CD14-positive monocyte (primary cell): ENCODE data around the gene GYS1. TPM values are rescaled to one million over a fixed set of nuclear protein-coding genes. Genes with fewer than 3 reads are reported as not detected.

Experiments
- DNase-seq, 3 donors: peaks; one replicate each; pipeline ENCODE4 v3.0.0-alpha.2; 2011 to 2022
- H2AFZ ChIP-seq: 2 replicates; pipeline ENCODE4 v1.6.0; 2012; ENCODE audit warnings: mild to moderate bottlenecking, low read depth, low read length, inconsistent platforms; ENCODE audit not compliant: insufficient read depth, poor library complexity, severe bottlenecking
- H3K27ac ChIP-seq, 2 donors: 1 replicate in 1 of 2; 2 replicates in 1 of 2; pipeline ENCODE4 v1.5.1; 2012 to 2013; ENCODE audit warnings: low read length in 2 of 2, control low read depth in 1 of 2, inconsistent platforms in 1 of 2, low read depth in 1 of 2, mild to moderate bottlenecking in 1 of 2
- H3K27me3 ChIP-seq, 2 donors: one replicate each; pipeline versions ENCODE4 v1.6.0 to v1.6.1; 2011 to 2013; ENCODE audit warnings: low read length in 2 of 2; ENCODE audit not compliant: control insufficient read depth in 2 of 2, insufficient read depth in 2 of 2
- H3K36me3 ChIP-seq, 2 donors: replicated peaks in 1 of 2; 1 replicate in 1 of 2; 2 replicates in 1 of 2; pipeline versions ENCODE4 v1.5.1 to v1.6.1; 2012 to 2013; ENCODE audit warnings: low read length in 2 of 2, control low read depth in 1 of 2, inconsistent platforms in 1 of 2, mild to moderate bottlenecking in 1 of 2; ENCODE audit not compliant: insufficient read depth in 2 of 2, control insufficient read depth in 1 of 2
- H3K4me1 ChIP-seq, 2 donors: 1 replicate in 1 of 2; 2 replicates in 1 of 2; pipeline versions ENCODE4 v1.5.1 to v1.6.1; 2012 to 2013; ENCODE audit warnings: low read length in 2 of 2, control low read depth in 1 of 2, inconsistent platforms in 1 of 2, mild to moderate bottlenecking in 1 of 2, moderate library complexity in 1 of 2; ENCODE audit not compliant: insufficient read depth in 2 of 2, control insufficient read depth in 1 of 2
- H3K4me2 ChIP-seq: replicated peaks from 2 replicates; pipeline ENCODE3; 2012; ENCODE audit warnings: low read length, moderate library complexity, mild to moderate bottlenecking; ENCODE audit not compliant: poor library complexity, severe bottlenecking; ENCODE audit errors: extremely low read depth
- H3K4me3 ChIP-seq, 3 experiments: fragments of 200-600 bp in 1 of 3; sonication (generic) in 1 of 3; replicated peaks in 1 of 3; 1 replicate in 2 of 3; 2 replicates in 1 of 3; pipeline ENCODE4 v1.5.1; 2011 to 2013; ENCODE audit warnings: low read length in 3 of 3, mild to moderate bottlenecking in 3 of 3, control low read depth in 2 of 3, low read depth in 2 of 3, inconsistent platforms in 1 of 3, moderate library complexity in 1 of 3
- H3K79me2 ChIP-seq: 2 replicates; pipeline ENCODE4 v1.6.0; 2012; ENCODE audit warnings: mild to moderate bottlenecking, control low read depth, inconsistent platforms, low read length, moderate library complexity; ENCODE audit not compliant: insufficient read depth
- H3K9ac ChIP-seq: 2 replicates; pipeline ENCODE4 v1.6.0; 2017; ENCODE audit warnings: low read length, mild to moderate bottlenecking; ENCODE audit not compliant: insufficient read depth, poor library complexity, severe bottlenecking
- H3K9me3 ChIP-seq, 2 donors: replicated peaks in 1 of 2; 1 replicate in 1 of 2; 2 replicates in 1 of 2; pipeline versions ENCODE4 v1.5.1 to v1.6.1; 2012 to 2013; ENCODE audit warnings: low read length in 2 of 2, control low read depth in 1 of 2; ENCODE audit not compliant: control insufficient read depth in 1 of 2, insufficient read depth in 1 of 2
- H4K20me1 ChIP-seq: 2 replicates; pipeline ENCODE4 v1.6.0; 2012; ENCODE audit warnings: mild to moderate bottlenecking, low read length, control low read depth, moderate library complexity; ENCODE audit not compliant: insufficient read depth
- H3K27ac Mint-ChIP-seq, 7 donors: one replicate each; pipeline ENCODE4 v1.8.0; 2020; ENCODE audit warnings: mild to moderate bottlenecking in 7 of 7, mixed read lengths in 7 of 7, moderate library complexity in 6 of 7, inconsistent platforms in 2 of 7
- H3K27me3 Mint-ChIP-seq, 3 donors: one replicate each; pipeline ENCODE4 v1.8.0; 2021 to 2022; ENCODE audit warnings: low read depth in 3 of 3, mild to moderate bottlenecking in 3 of 3, mixed read lengths in 3 of 3, moderate library complexity in 3 of 3, inconsistent platforms in 1 of 3
- H3K36me3 Mint-ChIP-seq, 2 donors: one replicate each; pipeline ENCODE4 v1.8.0; 2020; ENCODE audit warnings: mixed read lengths in 2 of 2, inconsistent platforms in 1 of 2, mild to moderate bottlenecking in 1 of 2
- H3K4me1 Mint-ChIP-seq: one replicate; pipeline ENCODE4 v1.8.0; 2020; ENCODE audit warnings: mild to moderate bottlenecking, mixed read lengths
- H3K4me3 Mint-ChIP-seq, 2 donors: one replicate each; pipeline ENCODE4 v1.8.0; 2020; ENCODE audit warnings: mild to moderate bottlenecking in 2 of 2, mixed read lengths in 2 of 2, moderate library complexity in 1 of 2
- H3K9me3 Mint-ChIP-seq, 7 donors: one replicate each; pipeline ENCODE4 v1.8.0; 2020 to 2022; ENCODE audit warnings: mixed read lengths in 7 of 7, mild to moderate bottlenecking in 6 of 7, moderate library complexity in 6 of 7, inconsistent platforms in 2 of 7
- CTCF ChIP-seq: fragments of 200-600 bp; IDR thresholded peaks from one replicate; pipeline ENCODE4 v1.8.0; 2022; ENCODE audit warnings: antibody characterized with exemption, mild to moderate bottlenecking
- WGBS: methylation state at CpG from one replicate; pipeline ENCODE4 v1.1.5; 2013; ENCODE audit warnings: missing lambda C conversion rate; ENCODE audit not compliant: insufficient coverage; 5-methylcytosine and 5-hydroxymethylcytosine counted together
- intact Hi-C, 2 donors: fragments of 100-400 bp; cut with micrococcal nuclease; formaldehyde crosslinking; loops; one replicate each; pipeline versions ENCODE4 v1.15.0 to v1.15.1; 2023
- polyA plus RNA-seq, 3 donors: library from polyadenylated mRNA; depleted of rRNA in 1 of 3; unstranded in 2 of 3; stranded (reverse) in 1 of 3; fragments of 300-500 nt in 2 of 3; fragments of >200 nt in 1 of 3; fragmentation: Illumina TruSeq in 2 of 3; gene quantifications; 1 replicate in 2 of 3; 2 replicates in 1 of 3; pipeline ENCODE4 v1.2.3, GENCODE V29; 2012 to 2021

Gene GYS1
- polyA plus RNA-seq, 3 donors, result 13.3 to 26.0 (median 21.3) TPM

GRCh38 chr19:48953141-48953540 is 40.0 kb downstream of the GYS1 start:
- intact Hi-C loops, result loop anchor here in 1 of 2 donors (5.0 kb wide), 1 partner anchor 51 kb away; the partner anchor contains the start of gene NUCB1
- Histone ChIP-seq H3K4me1 (peaks cover 16 to 24% of the 10 kb centered on the region in 2 donors), H3K9me3 (peaks cover 0 to 9% of the 10 kb centered on the region in 2 donors), H3K27ac (no peak overlapping the region), H3K4me2 (no peak overlapping the region), H3K79me2 (peaks cover 32% of the 10 kb centered on the region), H4K20me1 (peaks cover 11% of the 10 kb centered on the region), H3K4me3 (no peak overlapping the region), H3K36me3 (peaks cover 0 to 19% of the 10 kb centered on the region in 2 donors), H3K27me3 (no peaks in the 10 kb centered on the region), H2AFZ (no peak overlapping the region), H3K9ac (no peak overlapping the region)
- peaks cover 30% of the 10 kb centered on the region for H3K4me1 Mint-ChIP-seq
- H3K9me3 Mint-ChIP-seq, result peaks cover 1 to 10% (median 7%) of the 10 kb centered on the region in 7 donors
- DNase-seq, result no peak
- peak overlapping the region in 1 of 7 donors; percentile 35 for H3K27ac Mint-ChIP-seq
- TF ChIP-seq CTCF, result no peak
- WGBS, result 59% methylated on average over 3 of the region's 4 CpGs
- H3K27me3 Mint-ChIP-seq, result peaks cover 0 to 3% (median 0%) of the 10 kb centered on the region in 3 donors
- H3K36me3 Mint-ChIP-seq, result peaks cover 15 to 21% of the 10 kb centered on the region in 2 donors
- H3K4me3 Mint-ChIP-seq, result no peak overlapping the region

GRCh38 chr19:48950830-48951519 is 42.1 kb downstream of the GYS1 start:
- no peak overlapping the region for H3K4me3 Mint-ChIP-seq
- WGBS, result 92% methylated on average over 7 of the region's 9 CpGs
- no peak overlapping the region for H3K27ac Mint-ChIP-seq
- no peak for DNase-seq
- peaks cover 14 to 27% (median 22%) of the 10 kb centered on the region in 7 donors for H3K9me3 Mint-ChIP-seq
- H3K4me3 ChIP-seq, result no peak overlapping the region
- peaks cover 0 to 2% of the 10 kb centered on the region in 2 donors for H3K36me3 ChIP-seq
- peaks cover 12 to 27% of the 10 kb centered on the region in 2 donors for H3K9me3 ChIP-seq
- H3K27me3 ChIP-seq, result no peaks in the 10 kb centered on the region
- no peak overlapping the region for H3K4me2 ChIP-seq
- no peak for TF ChIP-seq CTCF
- H2AFZ ChIP-seq, result no peak overlapping the region
- H3K27ac ChIP-seq, result no peak overlapping the region
- intact Hi-C loops, result loop anchor here in 1 of 2 donors (5.0 kb wide), 1 partner anchor 49 kb away; the partner anchor contains the start of gene NUCB1
- H3K4me1 Mint-ChIP-seq, result peaks cover 18% of the 10 kb centered on the region
- peaks cover 0 to 1% (median 0%) of the 10 kb centered on the region in 3 donors for H3K27me3 Mint-ChIP-seq
- H3K36me3 Mint-ChIP-seq, result peaks cover 2 to 5% of the 10 kb centered on the region in 2 donors
- no peak overlapping the region for H3K9ac ChIP-seq
- peaks cover 16% of the 10 kb centered on the region for H3K79me2 ChIP-seq
- peaks cover 14 to 17% of the 10 kb centered on the region in 2 donors for H3K4me1 ChIP-seq
- peaks cover 8% of the 10 kb centered on the region for H4K20me1 ChIP-seq
